Kidney (tissue), 14 donors: ENCODE data around the gene ARHGAP26. TPM values are rescaled to one million over a fixed set of nuclear protein-coding genes. Genes with fewer than 3 reads are reported as not detected.

Experiments used
- DNase-seq, 5 donors: peaks; one replicate each; pipeline ENCODE4 v3.0.0-alpha.2; 2013 to 2020
- FAIRE-seq: peaks from 2 replicates; lab custom pipeline; 2012; peaks lifted over from hg19 to GRCh38; lab: Jason Lieb, UNC
- H3K27ac ChIP-seq, 2 donors: one replicate each; pipeline ENCODE4 v1.7.0; 2013; ENCODE audit warnings: low read depth in 2 of 2, low read length in 2 of 2, inconsistent platforms in 1 of 2
- H3K27me3 ChIP-seq: one replicate; pipeline ENCODE4 v1.7.1; 2013; ENCODE audit warnings: low read length, inconsistent platforms; ENCODE audit not compliant: control insufficient read depth, insufficient read depth
- H3K36me3 ChIP-seq, 3 donors: one replicate each; pipeline versions ENCODE4 v1.7.0 to v1.7.1; 2013; ENCODE audit warnings: low read length in 3 of 3, control low read depth in 1 of 3, inconsistent platforms in 1 of 3; ENCODE audit not compliant: insufficient read depth in 3 of 3, control insufficient read depth in 2 of 3
- H3K4me1 ChIP-seq, 3 donors: one replicate each; pipeline versions ENCODE4 v1.7.0 to v1.7.1; 2013; ENCODE audit warnings: low read length in 3 of 3, inconsistent platforms in 1 of 3, low read depth in 1 of 3; ENCODE audit not compliant: control insufficient read depth in 2 of 3, insufficient read depth in 2 of 3
- H3K4me3 ChIP-seq, 3 donors: one replicate each; pipeline versions ENCODE4 v1.7.0 to v1.8.1; 2013; ENCODE audit warnings: low read length in 3 of 3, control low read depth in 1 of 3, inconsistent platforms in 1 of 3
- H3K9ac ChIP-seq, 3 donors: one replicate each; pipeline versions ENCODE4 v1.7.0 to v1.7.1; 2013; ENCODE audit warnings: low read length in 3 of 3, control low read depth in 1 of 3, inconsistent platforms in 1 of 3
- H3K9me3 ChIP-seq, 3 donors: one replicate each; pipeline versions ENCODE4 v1.7.0 to v1.7.1; 2013; ENCODE audit warnings: low read length in 3 of 3, control low read depth in 1 of 3, inconsistent platforms in 1 of 3; ENCODE audit not compliant: control insufficient read depth in 2 of 3, insufficient read depth in 1 of 3
- CTCF ChIP-seq: IDR thresholded peaks from 3 replicates; pipeline ENCODE4 v1.5.1; 2012; ENCODE audit warnings: mild to moderate bottlenecking, moderate library complexity, borderline replicate concordance; ENCODE audit not compliant: insufficient read depth; ENCODE audit errors: extremely low read depth
- intact Hi-C: fragments of 100-400 bp; cut with DNase I; formaldehyde crosslinking; loops from one replicate; pipeline ENCODE4 v1.11.1; 2022
- polyA plus RNA-seq: library from polyadenylated mRNA; stranded (reverse); fragments of 350-450 nt; fragmentation: Illumina TruSeq; extraction: RNeasy Lipid Tissue Mini Kit (QIAGEN cat#74804); gene quantifications from one replicate; pipeline ENCODE4 v1.2.3, GENCODE V29; 2014; ENCODE audit warnings: low read depth, low replicate concordance; ENCODE audit not compliant: insufficient read depth
- total RNA-seq: library from RNA; stranded (reverse); fragmentation: NEBNext Ultra II Directional; extraction: Animal tissue kit (Norgen Biotek cat#: 25700); gene quantifications from one replicate; pipeline ENCODE4 v1.2.1, GENCODE V29; 2021
- donor health status: control.
- donor health status: control.
- donor health status: control.
- donor health status: control.
- donor health status: control.
- donor health status: DM: yes; HTN: yes; CAD: no.
- donor health status: Normal renal cell carcinoma (clear cell type).

The ARHGAP26 gene
- total and polyA plus RNA-seq, 2 donors from 2014 or later = 2.5 to 85.7 TPM

- Histone ChIP-seq H3K27me3 (no peaks in the 10 kb centered on the region), H3K4me3 (no peak overlapping the region), H3K36me3 (no peaks in the 10 kb centered on the region), H3K9ac (no peak overlapping the region), H3K27ac (peak overlapping the region in 1 of 2 donors; percentile 29), H3K4me1 (peaks cover 0 to 13% (median 11%) of the 10 kb centered on the region in 3 donors), H3K9me3 (no peaks in the 10 kb centered on the region)
- no peak for FAIRE-seq
- DNase-seq = peak in 1 of 5 donors; percentile 35
- no peak for TF ChIP-seq CTCF
- intact Hi-C loops = no loop called here
Observed at GRCh38 chr5:143063175-143063970, 293.2 kb downstream of the ARHGAP26 start.

DNA sequence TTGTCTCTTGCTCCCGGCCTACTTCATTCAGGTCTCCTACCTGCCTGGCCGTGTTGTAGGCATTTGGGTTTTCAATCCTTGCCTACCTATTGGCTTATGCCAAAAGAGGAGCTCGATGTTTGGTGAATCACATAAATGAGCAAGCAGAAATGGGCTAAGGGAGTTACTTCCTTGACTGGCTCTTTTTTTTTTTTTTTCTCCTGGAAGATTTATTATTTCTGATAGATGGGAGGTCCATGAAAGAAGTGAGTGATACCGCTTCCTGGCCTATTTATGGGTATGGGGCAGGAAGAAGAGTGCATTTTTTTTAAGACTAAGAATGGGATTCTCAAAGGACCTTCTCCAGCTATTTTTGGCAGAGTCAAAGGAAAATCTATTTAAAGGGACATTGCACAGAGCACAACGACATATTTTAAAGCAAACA is 294.1 kb downstream of the ARHGAP26 start:
- no peaks in the 10 kb centered on the region for H3K36me3 ChIP-seq
- no peak for TF ChIP-seq CTCF
- no peak overlapping the region for H3K4me3 ChIP-seq
- FAIRE-seq (no peak), DNase-seq (peak in 1 of 5 donors; percentile 74)
- no peaks in the 10 kb centered on the region for H3K27me3 ChIP-seq
- peaks cover 0 to 13% (median 11%) of the 10 kb centered on the region in 3 donors for H3K4me1 ChIP-seq
- peak overlapping the region in 1 of 3 donors; percentile 30 for H3K9ac ChIP-seq
- peak overlapping the region in 1 of 2 donors; percentile 29 for H3K27ac ChIP-seq
- intact Hi-C loops = no loop called here
- H3K9me3 ChIP-seq = no peaks in the 10 kb centered on the region

GRCh38 chr5:143064676-143065075 is 294.5 kb downstream of the ARHGAP26 start:
- no peak for TF ChIP-seq CTCF
- peaks cover 0 to 13% (median 11%) of the 10 kb centered on the region in 3 donors for H3K4me1 ChIP-seq
- H3K4me3 ChIP-seq = no peak overlapping the region
- peak overlapping the region in 1 of 3 donors; percentile 30 for H3K9ac ChIP-seq
- H3K36me3 ChIP-seq = no peaks in the 10 kb centered on the region
- no peaks in the 10 kb centered on the region for H3K27me3 ChIP-seq
- intact Hi-C loops = no loop called here
- no peak for FAIRE-seq
- H3K27ac ChIP-seq = peak overlapping the region; percentile 35 to 51
- H3K9me3 ChIP-seq = no peaks in the 10 kb centered on the region
- DNase-seq = peak in 1 of 5 donors; percentile 65
